Measurements from ENCODE around the gene FOXE1. TPM values are rescaled to one million over a fixed set of nuclear protein-coding genes. Genes with fewer than 3 reads are reported as not detected.

FOXE1 gene
- total RNA-seq (2012; rRNA removed) = under 0.01 and 0.28 TPM in 2 replicates
- polyA plus RNA-seq (2012; rRNA removed) = 0.22 TPM in 2 replicates
- polyA plus RNA-seq (2012; cell fraction: cytosol; rRNA removed) = 0.14 and 0.36 TPM in 2 replicates
- polyA plus RNA-seq (2012; cell fraction: nucleus; rRNA removed; ENCODE audit: low replicate concordance) = 0.52 and 0.65 TPM in 2 replicates
- percentile 14 among the genes with signal in this experiment for Bru-seq, nascent RNA
- BruChase-seq, experiment 1, labeled RNA remaining after a 6-hour chase = not detected
- percentile 19 among the genes with signal in this experiment for BruChase-seq, experiment 2, labeled RNA remaining after a 2-hour chase
- long read RNA-seq = 0 reads

- Histone ChIP-seq H3K23ac (ENCODE audit: low read depth, low read length) (no peak within 1 kb of the TSS), H3K27ac (ENCODE audit: insufficient read depth, low read length) (no peak within 1 kb of the TSS), H3K14ac (replicated peaks; ENCODE audit: low read depth, low read length) (no peak within 1 kb of the TSS), H3K18ac (ENCODE audit: low read depth, low read length) (no peak within 1 kb of the TSS), H4K20me1 (ENCODE audit: insufficient read depth, low read length) (peaks cover 3% of the 10 kb centered on the region; the same call in 1 of the 2 replicates), H3K79me1 (ENCODE audit: low read depth in 1 of 2, low read length in 2 of 2) (no peaks in the 10 kb centered on the region), H3K4me2 (ENCODE audit: low read depth, low read length) (peak within 1 kb of the TSS; percentile 75), H2AK9ac (replicated peaks; ENCODE audit: low read depth, low read length, poor library complexity) (no peak within 1 kb of the TSS), H2BK20ac (ENCODE audit: low read depth, low read length) (no peak within 1 kb of the TSS), H2BK5ac (ENCODE audit: low read depth, low read length, poor library complexity, severe bottlenecking) (no peak within 1 kb of the TSS), H3K27me3 (ENCODE audit: control insufficient read depth, insufficient read depth, low read length) (peaks cover 95% of the 10 kb centered on the region), H3K9me3 (ENCODE audit: control insufficient read depth, insufficient read depth, low read length) (peaks cover 31% of the 10 kb centered on the region), H2AK5ac (ENCODE audit: low read depth, low read length) (no peak within 1 kb of the TSS), H2BK120ac (ENCODE audit: low read depth, low read length) (no peak within 1 kb of the TSS), H3K4me3 (ENCODE audit: insufficient read depth, low read depth, low read length) (peak within 1 kb of the TSS; percentile 41), H4K91ac (ENCODE audit: insufficient read depth, low read depth, low read length) (no peak within 1 kb of the TSS), H2BK15ac (ENCODE audit: low read depth, low read length) (no peak within 1 kb of the TSS), H3K9me1 (ENCODE audit: insufficient read depth, low read length) (no peaks in the 10 kb centered on the region; the same call in 1 of the 2 replicates), H4K5ac (ENCODE audit: low read depth, low read length) (no peak within 1 kb of the TSS), H2AFZ (replicated peaks; ENCODE audit: low read length, poor library complexity) (peak within 1 kb of the TSS; percentile 87), H3K4me1 (ENCODE audit: control insufficient read depth, insufficient read depth, low read length) (peaks cover 6% of the 10 kb centered on the region; the same call in 1 of the 2 replicates), H3K56ac (ENCODE audit: extremely low read depth, insufficient read depth, low read length) (no peak within 1 kb of the TSS), H3K4ac (ENCODE audit: low read depth, low read length) (no peak within 1 kb of the TSS), H3K9ac (ENCODE audit: low read depth, low read length) (no peak within 1 kb of the TSS), H3K36me3 (ENCODE audit: control insufficient read depth, insufficient read depth, low read length) (no peaks in the 10 kb centered on the region; the same call in 1 of the 2 replicates), H4K8ac (ENCODE audit: low read depth in 2 of 2, low read length in 2 of 2) (no peak within 1 kb of the TSS)
- dilution Hi-C loops (cut with HindIII; ENCODE audit: low sequenced_read_pairs, unreplicated experiment) = no loop called here
- CTCF ChIA-PET = no interaction called here
- in situ Hi-C loops (cut with MboI; ENCODE audit: low sequenced_read_pairs) = no loop called here
- BruUV-seq (replicated peaks) = no TSS peak
- peak; percentile 38; the same call in 1 of the 2 replicates for ATAC-seq (ENCODE audit: low read depth)
- DNase-seq = no peak
- 0% methylated on average over 33 of the region's 83 CpGs; no CpG with 5 or more reads in 1 of the 2 experiments for WGBS, 2 experiments (ENCODE audit: extremely low coverage in 2 of 2, insufficient read length in 1 of 2)
- intact Hi-C loops (cut with micrococcal nuclease) = no loop called here
- POLR2A ChIA-PET (ENCODE audit: unreplicated experiment) = no interaction called here
- no peak for TF ChIP-seq RCOR1 (IDR thresholded peaks at IDR 0.05; ENCODE audit: insufficient replicate concordance, low read length)
- TF ChIP-seq, protein P1, sequence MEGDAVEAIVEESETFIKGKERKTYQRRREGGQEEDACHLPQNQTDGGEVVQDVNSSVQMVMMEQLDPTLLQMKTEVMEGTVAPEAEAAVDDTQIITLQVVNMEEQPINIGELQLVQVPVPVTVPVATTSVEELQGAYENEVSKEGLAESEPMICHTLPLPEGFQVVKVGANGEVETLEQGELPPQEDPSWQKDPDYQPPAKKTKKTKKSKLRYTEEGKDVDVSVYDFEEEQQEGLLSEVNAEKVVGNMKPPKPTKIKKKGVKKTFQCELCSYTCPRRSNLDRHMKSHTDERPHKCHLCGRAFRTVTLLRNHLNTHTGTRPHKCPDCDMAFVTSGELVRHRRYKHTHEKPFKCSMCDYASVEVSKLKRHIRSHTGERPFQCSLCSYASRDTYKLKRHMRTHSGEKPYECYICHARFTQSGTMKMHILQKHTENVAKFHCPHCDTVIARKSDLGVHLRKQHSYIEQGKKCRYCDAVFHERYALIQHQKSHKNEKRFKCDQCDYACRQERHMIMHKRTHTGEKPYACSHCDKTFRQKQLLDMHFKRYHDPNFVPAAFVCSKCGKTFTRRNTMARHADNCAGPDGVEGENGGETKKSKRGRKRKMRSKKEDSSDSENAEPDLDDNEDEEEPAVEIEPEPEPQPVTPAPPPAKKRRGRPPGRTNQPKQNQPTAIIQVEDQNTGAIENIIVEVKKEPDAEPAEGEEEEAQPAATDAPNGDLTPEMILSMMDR (conservative IDR thresholded peaks at IDR 0.05; ENCODE audit: low read depth, low read length) = no peak
- TF ChIP-seq MXI1 (IDR thresholded peaks at IDR 0.05; ENCODE audit: borderline replicate concordance, low read depth, low read length) = no peak
- no peak for TF ChIP-seq CEBPB (IDR thresholded peaks at IDR 0.05; ENCODE audit: low read depth, low read length)
- no peak for TF ChIP-seq SMC3 (IDR thresholded peaks at IDR 0.05; ENCODE audit: low read depth, low read length)
- TF ChIP-seq BHLHE40 (IDR thresholded peaks at IDR 0.05; ENCODE audit: low read depth, low read length) = no peak
- TF ChIP-seq POLR2A (IDR thresholded peaks at IDR 0.05; ENCODE audit: low read depth, low read length) = no peak
- TF ChIP-seq MAZ (IDR thresholded peaks at IDR 0.05; ENCODE audit: borderline replicate concordance, low read depth, low read length) = no peak
- TF ChIP-seq RFX5 (IDR thresholded peaks at IDR 0.05; ENCODE audit: low read depth, low read length) = no peak
- no peak for TF ChIP-seq USF2 (IDR thresholded peaks at IDR 0.05; ENCODE audit: low read depth, low read length)
- TF ChIP-seq RAD21 (IDR thresholded peaks at IDR 0.05; ENCODE audit: low read length) = no peak
- TF ChIP-seq ELK1 (IDR thresholded peaks at IDR 0.05; ENCODE audit: borderline replicate concordance, low read depth, low read length) = no peak
- no peak for TF ChIP-seq MAFK (IDR thresholded peaks at IDR 0.05; ENCODE audit: low read depth, low read length)
Observed at GRCh38 chr9:97853056-97853843, at the start of gene FOXE1. Gene FOXE1, plus strand, starts transcription at chr9:97853226. Its CDS starts 689 bp downstream, at chr9:97853915.
